Measurements from ENCODE around the gene ATG101.

Gene ATG101

DNA sequence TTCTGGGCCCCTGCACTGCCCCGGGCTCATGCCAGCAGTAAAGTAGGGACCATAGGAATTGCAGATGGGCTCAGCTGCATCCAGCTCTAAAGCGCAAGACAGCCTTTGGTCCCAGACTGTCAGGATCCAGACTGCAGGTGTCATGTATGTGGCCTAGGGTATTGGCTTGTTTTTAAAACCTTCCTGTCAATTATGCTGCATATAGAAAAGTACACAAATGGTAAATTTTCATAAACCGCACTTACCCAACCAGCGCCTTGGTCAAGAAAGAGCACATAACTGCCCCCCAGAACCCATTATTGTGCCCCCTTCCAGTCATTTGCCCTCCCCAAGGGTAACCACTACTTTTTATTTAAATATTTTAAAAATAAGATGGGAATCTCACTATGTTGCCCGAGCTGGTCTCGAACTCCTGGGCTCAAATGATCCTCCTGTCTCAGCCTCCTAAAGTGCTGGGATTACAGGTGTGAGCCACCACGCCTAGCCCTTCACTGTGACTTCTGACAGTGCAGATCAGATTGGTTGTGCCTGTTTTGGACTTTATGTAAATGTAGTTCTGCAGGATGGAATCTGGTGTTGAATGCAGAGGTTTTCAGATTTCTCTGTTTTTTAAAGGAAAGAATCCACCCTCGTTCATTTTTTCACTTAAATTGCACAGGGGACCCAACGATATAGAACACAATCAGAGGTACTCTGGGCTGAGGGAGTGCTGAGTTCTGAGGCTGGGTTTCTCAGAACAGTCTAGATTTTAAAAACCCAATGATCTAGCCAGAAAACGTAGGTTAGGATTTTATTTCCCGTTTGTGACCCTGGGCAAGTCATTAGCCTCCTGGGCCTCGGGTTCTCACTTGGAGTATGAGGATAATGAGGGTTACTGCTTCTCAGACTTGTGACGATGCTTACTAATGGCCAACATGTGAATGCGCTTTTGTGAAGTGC, 11.9 kb upstream of the ATG101 start:
- DNase-seq (ENCODE audit: low read depth), result no peak

- no peak for DNase-seq (ENCODE audit: low read depth)
Observed at GRCh38 chr12:52058631-52059361, 11.0 kb upstream of the ATG101 start.

GRCh38 chr12:52059582-52060497, 9.9 kb upstream of the ATG101 start:
- DNase-seq (ENCODE audit: low read depth), result no peak

DNA sequence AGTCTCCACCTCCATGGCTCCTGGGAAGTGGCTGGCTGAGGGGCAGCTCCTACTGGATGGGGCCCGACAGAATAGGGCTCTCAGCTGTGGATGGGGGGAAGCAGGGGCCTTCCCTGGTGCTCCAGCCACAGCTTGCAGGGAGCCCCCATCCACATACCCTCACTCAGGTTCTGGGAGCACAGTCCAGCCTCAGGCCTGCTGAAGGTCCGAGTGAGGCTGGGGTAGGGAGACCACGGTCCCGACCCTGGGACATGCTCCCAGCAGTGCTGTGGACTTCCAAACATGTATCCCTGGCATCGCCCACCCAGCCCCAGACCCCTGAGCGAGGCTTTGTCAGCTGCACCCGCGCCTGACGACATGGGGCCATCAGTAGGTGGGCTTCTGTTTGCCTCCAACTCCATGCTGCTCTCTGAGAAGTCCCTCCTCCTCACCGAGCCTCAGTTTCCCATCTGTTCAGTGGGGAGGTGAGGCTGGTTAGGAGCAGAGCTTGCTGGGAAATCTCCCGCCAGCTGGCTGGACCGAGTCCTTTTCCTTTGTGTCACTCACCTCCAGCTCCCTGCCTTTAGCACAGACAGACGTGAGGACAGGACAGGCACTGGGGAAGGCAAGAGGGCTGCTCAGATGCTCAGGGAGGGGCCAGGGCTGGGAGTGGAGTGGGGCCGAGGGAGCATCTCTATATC, 9.1 kb upstream of the ATG101 start:
- no peak for DNase-seq (ENCODE audit: low read depth)

GRCh38 chr12:52061470-52062166, 8.2 kb upstream of the ATG101 start:
- no peak for DNase-seq (ENCODE audit: low read depth)

GRCh38 chr12:52062167-52063081, 7.4 kb upstream of the ATG101 start:
- DNase-seq (ENCODE audit: low read depth), result no peak

DNA sequence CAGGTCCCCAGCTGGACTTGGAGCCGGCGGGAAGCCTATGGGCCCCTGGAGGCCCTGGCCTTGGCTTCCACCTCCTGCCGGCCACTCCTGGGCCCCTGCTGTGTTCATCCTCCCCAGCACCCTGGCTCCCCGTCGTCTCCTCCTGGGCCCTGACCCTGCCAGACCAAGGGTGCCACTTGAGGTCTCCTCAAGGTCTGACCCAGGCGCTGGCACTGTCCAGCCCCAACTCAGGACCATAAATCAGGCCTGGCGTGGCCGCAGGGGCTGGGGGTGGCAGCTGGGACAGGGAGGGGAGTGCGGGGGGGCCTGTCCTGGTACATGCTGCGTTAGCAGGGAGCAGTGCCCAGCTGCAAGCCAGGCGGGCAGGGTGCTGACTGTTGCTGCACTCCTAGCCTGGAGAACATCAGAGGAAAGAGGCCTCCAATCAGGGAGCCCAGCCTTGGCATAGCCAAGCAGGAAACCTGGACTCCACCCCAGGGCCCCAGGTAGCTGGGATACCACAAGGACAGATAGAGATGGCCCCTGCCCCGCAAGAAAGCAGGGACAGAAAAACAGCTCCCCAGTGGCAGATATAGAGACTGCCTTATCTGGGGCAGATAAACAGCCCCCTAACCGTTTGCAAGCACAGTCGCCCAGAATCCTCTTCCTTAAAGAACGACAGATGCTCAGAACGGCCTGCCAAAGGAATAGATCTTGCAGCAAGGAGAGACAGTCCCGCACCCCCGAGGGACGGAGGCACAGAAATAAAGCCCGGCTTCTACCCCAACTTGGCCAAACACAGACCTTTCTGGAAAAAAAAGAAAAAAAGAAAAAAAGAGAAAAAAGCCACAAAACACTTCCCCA, 6.5 kb upstream of the ATG101 start:
- DNase-seq (ENCODE audit: low read depth), result no peak

- no peak for DNase-seq (ENCODE audit: low read depth)
Observed at GRCh38 chr12:52063981-52064649, 5.7 kb upstream of the ATG101 start.

GRCh38 chr12:52066346-52067080, 3.3 kb upstream of the ATG101 start:
- DNase-seq (ENCODE audit: low read depth), result no peak

DNA sequence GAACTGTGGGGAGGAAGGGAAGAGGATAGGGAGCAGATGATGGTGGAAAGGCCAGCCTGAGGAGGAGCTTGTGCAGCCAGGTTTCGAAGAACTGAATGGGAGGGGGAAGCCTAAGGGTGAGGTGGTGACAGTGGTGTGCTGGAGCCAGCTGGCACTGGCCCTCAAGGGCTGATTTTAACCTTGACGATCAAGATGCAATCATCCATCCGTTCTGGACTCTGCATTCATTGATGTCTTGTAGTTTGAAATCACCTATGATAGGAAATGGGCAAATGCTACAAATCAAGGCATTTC, 2.8 kb upstream of the ATG101 start:
- no peak for DNase-seq (ENCODE audit: low read depth)

- no peak for DNase-seq (ENCODE audit: low read depth)
Observed at GRCh38 chr12:52070185-52070925, 577 bp downstream of the ATG101 start.

DNA sequence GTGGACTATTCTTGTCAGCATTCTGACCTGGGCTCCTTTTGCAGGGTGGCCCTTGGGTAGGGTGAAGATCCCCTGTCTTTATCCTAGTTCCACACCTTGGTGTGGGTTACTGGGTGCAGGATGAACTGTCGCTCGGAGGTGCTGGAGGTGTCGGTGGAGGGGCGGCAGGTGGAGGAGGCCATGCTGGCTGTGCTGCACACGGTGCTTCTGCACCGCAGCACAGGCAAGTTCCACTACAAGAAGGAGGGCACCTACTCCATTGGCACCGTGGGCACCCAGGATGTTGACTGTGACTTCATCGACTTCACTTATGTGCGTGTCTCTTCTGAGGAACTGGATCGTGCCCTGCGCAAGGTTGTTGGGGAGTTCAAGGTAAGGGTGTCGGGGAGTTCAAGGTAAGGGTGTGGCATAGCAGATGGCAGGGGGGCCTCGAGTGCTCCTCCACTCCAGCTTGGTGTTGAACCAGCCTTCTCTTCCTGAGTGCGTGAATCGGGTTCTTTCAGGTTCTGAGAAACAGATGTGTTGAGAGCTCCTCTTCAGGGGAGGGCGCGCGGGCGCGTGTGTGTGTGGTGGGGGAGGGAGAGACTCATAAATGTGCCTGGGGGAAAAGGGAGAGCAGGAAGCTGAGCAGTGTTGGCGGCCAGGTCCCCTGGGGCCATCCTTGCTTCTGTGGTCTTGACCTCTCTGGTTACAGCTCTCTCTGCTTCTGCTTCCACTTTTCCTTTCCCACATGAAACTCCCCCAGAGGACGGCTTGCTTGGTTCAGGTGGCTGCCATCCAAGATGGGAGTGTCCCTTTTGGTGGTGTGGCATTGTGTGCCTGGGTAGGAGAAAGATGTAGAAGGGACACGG, 4.0 kb downstream of the ATG101 start:
- no peak for DNase-seq (ENCODE audit: low read depth)

DNA sequence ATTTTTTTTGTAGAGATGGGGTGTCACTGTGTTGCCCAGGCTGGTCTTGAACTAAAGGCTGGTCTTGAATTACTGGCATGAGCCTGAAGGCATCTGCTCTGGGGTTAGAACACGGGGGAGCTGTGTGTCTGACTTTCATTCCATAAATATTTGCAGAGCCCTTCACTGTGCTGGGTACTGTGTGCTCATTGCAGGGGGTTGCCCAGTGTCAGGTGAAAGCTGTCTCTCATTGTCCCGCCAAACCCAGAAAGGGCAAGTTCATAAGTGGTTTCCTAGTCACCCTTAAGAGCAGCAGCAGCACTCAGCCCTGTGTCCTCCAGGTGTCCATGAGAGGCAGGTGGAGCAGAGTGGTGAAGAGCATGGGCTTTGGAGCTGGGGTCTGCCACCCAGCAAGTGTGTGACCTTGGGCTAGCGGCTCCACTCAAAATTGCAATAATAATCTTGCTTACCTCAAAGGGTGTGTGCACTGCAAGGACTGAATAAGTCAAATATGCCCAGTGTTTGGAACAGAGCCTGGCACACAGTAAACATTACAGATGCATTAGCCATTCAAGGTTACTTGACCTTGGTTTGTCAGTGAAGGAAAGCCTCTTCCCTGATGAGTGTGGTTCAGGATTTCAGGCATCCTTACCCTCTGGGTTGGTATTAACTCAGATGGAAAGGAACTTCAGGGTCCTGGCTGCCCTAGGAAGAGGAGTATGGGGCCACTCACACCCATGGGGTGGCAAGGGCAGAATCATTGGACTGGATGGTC, 5.4 kb downstream of the ATG101 start:
- DNase-seq (ENCODE audit: low read depth), result no peak

DNA sequence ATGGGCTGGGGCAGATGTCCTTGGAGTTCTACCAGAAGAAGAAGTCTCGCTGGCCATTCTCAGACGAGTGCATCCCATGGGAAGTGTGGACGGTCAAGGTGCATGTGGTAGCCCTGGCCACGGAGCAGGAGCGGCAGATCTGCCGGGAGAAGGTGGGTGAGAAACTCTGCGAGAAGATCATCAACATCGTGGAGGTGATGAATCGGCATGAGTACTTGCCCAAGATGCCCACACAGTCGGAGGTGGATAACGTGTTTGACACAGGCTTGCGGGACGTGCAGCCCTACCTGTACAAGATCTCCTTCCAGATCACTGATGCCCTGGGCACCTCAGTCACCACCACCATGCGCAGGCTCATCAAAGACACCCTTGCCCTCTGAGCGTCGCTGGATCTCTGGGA, 7.0 kb downstream of the ATG101 start:
- no peak for DNase-seq (ENCODE audit: low read depth)

DNA sequence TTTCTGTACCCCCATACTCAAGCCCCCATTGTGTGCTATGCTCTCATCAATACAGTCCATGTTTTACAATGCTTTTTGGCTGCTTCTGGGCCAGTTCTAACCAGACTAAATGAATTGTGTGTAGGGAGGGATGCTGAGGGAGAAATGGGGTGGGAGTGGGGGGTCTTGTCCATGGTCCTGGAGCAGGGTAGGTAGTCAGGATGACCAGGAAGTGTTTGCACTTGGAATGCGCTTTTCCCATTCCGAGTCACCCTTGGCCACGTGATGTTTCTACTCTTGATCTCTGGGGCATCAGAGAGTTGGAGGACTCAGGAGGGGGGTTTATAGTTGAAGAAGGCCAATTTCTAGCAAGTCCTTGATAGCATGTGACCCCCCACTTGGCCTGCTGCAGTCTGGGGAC, 8.5 kb downstream of the ATG101 start:
- DNase-seq (ENCODE audit: low read depth), result no peak
